Common myeloid progenitor, CD34-positive (primary cell): ENCODE measurements around the gene LST1.

Experiments used
- CTCF ChIA-PET: fragments of 350-600 bp; sonication (Branson Sonifier 250); formaldehyde crosslinking; loops from one replicate; lab custom pipeline; 2021; ENCODE audit warnings: antibody characterized with exemption; lab: Charles Lee
- POLR2A ChIA-PET: fragments of 350-600 bp; sonication (Branson Sonifier 250); formaldehyde crosslinking; loops from one replicate; lab custom pipeline; 2021; ENCODE audit warnings: antibody characterized with exemption; lab: Charles Lee
- DNase-seq, 3 donors: peaks; one replicate each; pipeline versions ENCODE4 v3.0.0 to v3.0.0-alpha.2; 2013
- H3K27ac ChIP-seq, 2 experiments: 1 replicate in 1 of 2; 2 replicates in 1 of 2; pipeline ENCODE4 v1.7.0; 2013; ENCODE audit warnings: inconsistent platforms in 2 of 2, low read length in 2 of 2, mild to moderate bottlenecking in 2 of 2, low read depth in 1 of 2, moderate library complexity in 1 of 2; ENCODE audit not compliant: severe bottlenecking in 2 of 2, insufficient read depth in 1 of 2, poor library complexity in 1 of 2
- H3K27me3 ChIP-seq, 5 experiments: replicated peaks in 2 of 5; 1 replicate in 3 of 5; 2 replicates in 2 of 5; pipeline versions ENCODE4 v1.6.1 to v1.7.0; 2013; ENCODE audit warnings: low read length in 4 of 5, mild to moderate bottlenecking in 2 of 5, moderate library complexity in 2 of 5, inconsistent platforms in 1 of 5; ENCODE audit not compliant: insufficient read depth in 5 of 5, control insufficient read depth in 4 of 5
- H3K36me3 ChIP-seq, 4 experiments: 1 replicate in 2 of 4; 2 replicates in 2 of 4; pipeline versions ENCODE4 v1.6.1 to v1.7.0; 2013; ENCODE audit warnings: low read length in 3 of 4, control low read depth in 1 of 4, mild to moderate bottlenecking in 1 of 4; ENCODE audit not compliant: control insufficient read depth in 4 of 4, insufficient read depth in 4 of 4
- H3K4me1 ChIP-seq, 4 experiments: 1 replicate in 3 of 4; 2 replicates in 1 of 4; pipeline versions ENCODE4 v1.6.1 to v1.7.1; 2013; ENCODE audit warnings: low read length in 3 of 4, mild to moderate bottlenecking in 3 of 4, control low read depth in 1 of 4, inconsistent platforms in 1 of 4, moderate library complexity in 1 of 4; ENCODE audit not compliant: control insufficient read depth in 4 of 4, insufficient read depth in 4 of 4; ENCODE audit errors: control extremely low read depth in 1 of 4
- H3K4me3 ChIP-seq, 7 experiments: 1 replicate in 4 of 7; 2 replicates in 3 of 7; pipeline versions ENCODE4 v1.5.1 to v1.7.0; 2013; ENCODE audit warnings: mild to moderate bottlenecking in 7 of 7, low read length in 6 of 7, moderate library complexity in 6 of 7, inconsistent platforms in 2 of 7, low read depth in 2 of 7, control low read depth in 1 of 7; ENCODE audit not compliant: insufficient read depth in 4 of 7, control insufficient read depth in 1 of 7; ENCODE audit errors: extremely low read depth in 1 of 7
- H3K9me3 ChIP-seq, 5 experiments: 1 replicate in 4 of 5; 2 replicates in 1 of 5; pipeline versions ENCODE4 v1.6.1 to v1.7.1; 2013; ENCODE audit warnings: low read length in 4 of 5, mild to moderate bottlenecking in 2 of 5, inconsistent platforms in 1 of 5, low read depth in 1 of 5, moderate library complexity in 1 of 5; ENCODE audit not compliant: control insufficient read depth in 4 of 5, insufficient read depth in 2 of 5; ENCODE audit errors: control extremely low read depth in 1 of 5
- WGBS: methylation state at CpG from one replicate; pipeline ENCODE4 v1.1.5; 2013; ENCODE audit not compliant: insufficient coverage; 5-methylcytosine and 5-hydroxymethylcytosine counted together

Gene LST1

GRCh38 chr6:31632279-31632946, 46.3 kb downstream of the LST1 start:
- Histone ChIP-seq H3K4me3 (no peak overlapping the region), H3K9me3 (no peaks in the 10 kb centered on the region), H3K27me3 (no peaks in the 10 kb centered on the region), H3K36me3 (peaks cover 31 to 99% (median 86%) of the 10 kb centered on the region in 4 experiments), H3K27ac (peak overlapping the region in 1 of 2 experiments; percentile 34), H3K4me1 (no peaks in the 10 kb centered on the region)
- ChIA-PET CTCF (interaction anchor here (1.6 to 2.0 kb wide), 2 partner anchors 10 to 19 kb away, joined by 6 to 7 read pairs; no protein-coding TSS in a partner anchor), POLR2A (interaction anchor here (0.7 to 2.1 kb wide), 2 partner anchors 10 to 12 kb away, joined by 5 to 8 read pairs; partner anchors contain the start of gene PRRC2A)
- DNase-seq, result no peak
- WGBS, result 98% methylated on average over 24 of the region's 26 CpGs

DNA sequence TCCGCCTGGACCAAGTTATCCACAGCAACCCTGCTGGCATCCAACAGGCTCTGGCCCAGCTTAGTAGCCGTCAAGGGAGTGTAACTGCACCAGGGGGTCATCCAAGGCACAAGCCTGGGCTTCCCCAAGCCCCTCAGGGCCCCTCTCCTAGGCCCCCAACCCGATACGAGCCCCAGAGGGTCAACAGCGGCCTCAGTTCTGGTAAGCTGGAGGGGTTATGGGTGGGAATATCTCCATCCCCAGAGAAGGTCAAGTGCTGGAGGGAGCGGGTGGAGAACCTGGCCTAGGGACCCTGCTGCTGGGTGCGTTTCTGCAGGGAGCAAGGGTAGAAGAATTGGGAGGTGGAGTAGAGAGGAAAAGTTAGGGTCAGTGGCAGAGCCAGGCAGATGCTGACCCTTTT, 47.4 kb downstream of the LST1 start:
- ChIA-PET POLR2A (interaction anchor here (0.7 to 2.1 kb wide), 2 partner anchors 11 to 13 kb away, joined by 5 to 8 read pairs; partner anchors contain the start of gene PRRC2A), CTCF (interaction anchor here (0.8 to 2.0 kb wide), 3 partner anchors 11 to 38 kb away, joined by 3 to 7 read pairs (median 6); no protein-coding TSS in a partner anchor)
- Histone ChIP-seq H3K9me3 (no peaks in the 10 kb centered on the region), H3K4me3 (no peak overlapping the region), H3K27me3 (no peaks in the 10 kb centered on the region), H3K36me3 (peaks cover 25 to 97% (median 85%) of the 10 kb centered on the region in 4 experiments), H3K27ac (no peak overlapping the region), H3K4me1 (no peaks in the 10 kb centered on the region)
- WGBS, result 100% methylated on average over 4 of the region's 7 CpGs
- no peak for DNase-seq

GRCh38 chr6:31634131-31634530, 48.1 kb downstream of the LST1 start:
- Histone ChIP-seq H3K27ac (no peak overlapping the region), H3K4me1 (no peaks in the 10 kb centered on the region), H3K4me3 (no peak overlapping the region), H3K27me3 (no peaks in the 10 kb centered on the region), H3K9me3 (no peaks in the 10 kb centered on the region), H3K36me3 (peaks cover 18 to 94% (median 82%) of the 10 kb centered on the region in 4 experiments)
- no peak for DNase-seq
- no CpG with 5 or more reads among the region's 3 CpGs for WGBS
- POLR2A ChIA-PET, result interaction anchor here (0.6 to 2.1 kb wide), 2 partner anchors 13 to 532 kb away, joined by 3 to 8 read pairs; partner anchors contain the start of gene PRRC2A
- CTCF ChIA-PET, result interaction anchor here (1.1 to 2.0 kb wide), 5 partner anchors 8 to 17 kb away, joined by 5 to 11 read pairs (median 6); no protein-coding TSS in a partner anchor

GRCh38 chr6:31634969-31635575, 49.0 kb downstream of the LST1 start:
- ChIA-PET CTCF (interaction anchor here (1.1 to 2.5 kb wide), 5 partner anchors 8 to 16 kb away, joined by 3 to 15 read pairs (median 5); no protein-coding TSS in a partner anchor), POLR2A (no interaction called here)
- DNase-seq, result no peak
- no peak overlapping the region for H3K27ac ChIP-seq
- 100% methylated on average over 10 of the region's 11 CpGs for WGBS
- no peak overlapping the region for H3K4me3 ChIP-seq
- H3K27me3 ChIP-seq, result no peaks in the 10 kb centered on the region
- peaks cover 20 to 94% (median 85%) of the 10 kb centered on the region in 4 experiments for H3K36me3 ChIP-seq
- no peaks in the 10 kb centered on the region for H3K9me3 ChIP-seq
- peaks cover 0 to 9% (median 3%) of the 10 kb centered on the region in 4 experiments for H3K4me1 ChIP-seq

DNA sequence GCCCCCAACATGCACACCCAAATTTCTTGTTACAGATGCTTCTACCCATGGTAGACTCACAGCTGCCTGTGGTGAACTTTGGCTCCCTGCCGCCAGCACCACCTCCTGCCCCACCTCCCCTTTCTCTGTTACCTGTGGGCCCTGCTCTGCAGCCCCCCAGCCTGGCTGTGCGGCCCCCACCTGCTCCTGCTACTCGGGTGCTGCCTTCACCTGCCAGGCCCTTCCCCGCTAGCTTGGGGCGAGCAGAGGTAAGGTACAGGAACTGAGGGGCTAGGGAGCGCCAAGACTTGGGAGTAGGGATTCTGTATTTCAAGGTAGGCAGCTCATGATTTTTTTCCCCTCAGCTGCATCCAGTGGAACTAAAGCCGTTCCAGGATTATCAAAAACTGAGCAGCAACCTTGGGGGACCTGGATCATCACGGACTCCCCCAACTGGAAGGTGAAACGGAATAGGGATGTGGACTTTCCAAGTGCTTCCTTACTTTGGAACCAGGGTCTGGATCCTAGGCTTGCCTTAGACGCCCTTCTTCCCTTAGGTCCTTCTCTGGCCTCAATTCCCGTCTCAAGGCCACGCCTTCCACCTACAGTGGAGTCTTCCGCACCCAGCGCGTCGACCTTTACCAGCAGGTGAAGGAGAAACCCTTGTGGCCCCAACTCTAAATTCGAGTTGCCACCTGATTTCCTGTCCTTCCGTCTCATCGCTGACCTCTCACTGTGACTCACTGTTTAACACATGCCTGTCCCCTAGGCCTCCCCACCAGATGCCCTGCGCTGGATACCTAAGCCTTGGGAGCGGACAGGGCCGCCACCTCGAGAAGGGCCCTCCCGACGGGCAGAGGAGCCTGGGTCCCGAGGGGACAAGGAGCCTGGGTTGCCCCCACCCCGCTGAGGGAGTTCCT, 50.9 kb downstream of the LST1 start:
- H3K27ac ChIP-seq, result no peak overlapping the region
- ChIA-PET POLR2A (no interaction called here), CTCF (interaction anchor here (1.5 to 2.5 kb wide), 4 partner anchors 9 to 15 kb away, joined by 3 to 15 read pairs (median 3); no protein-coding TSS in a partner anchor)
- no peak for DNase-seq
- H3K27me3 ChIP-seq, result no peaks in the 10 kb centered on the region
- H3K36me3 ChIP-seq, result peaks cover 19 to 94% (median 86%) of the 10 kb centered on the region in 4 experiments
- no peak overlapping the region for H3K4me3 ChIP-seq
- WGBS, result 95% methylated on average over 22 of the region's 27 CpGs
- peaks cover 0 to 11% (median 3%) of the 10 kb centered on the region in 4 experiments for H3K4me1 ChIP-seq
- no peaks in the 10 kb centered on the region for H3K9me3 ChIP-seq
